DOHH2 (cell line): ENCODE data around the gene CARF.

ENCODE experiments used
- H3F3A ChIP-seq: fragments of 200-600 bp; sonication (generic), shearing (Covaris generic); 2 replicates; pipeline ENCODE4 v1.6.0; 2016; ENCODE audit warnings: antibody characterized with exemption, mild to moderate bottlenecking; ENCODE audit not compliant: control insufficient read depth, insufficient read depth
- H3K27ac ChIP-seq: fragments of 200-600 bp; sonication (generic); 2 replicates; pipeline ENCODE4 v1.5.1; 2014; ENCODE audit warnings: low read depth, mild to moderate bottlenecking, low read length, moderate library complexity
- H3K27me3 ChIP-seq: fragments of 200-600 bp; sonication (generic); 2 replicates; pipeline ENCODE4 v1.6.1; 2014; ENCODE audit warnings: mild to moderate bottlenecking, low read length, mixed read lengths; ENCODE audit not compliant: control insufficient read depth
- H3K36me3 ChIP-seq: fragments of 200-600 bp; sonication (generic); 2 replicates; pipeline ENCODE4 v1.6.1; 2014; ENCODE audit warnings: mild to moderate bottlenecking, low read length, moderate library complexity, mixed read lengths; ENCODE audit not compliant: control insufficient read depth
- H3K4me1 ChIP-seq: fragments of 200-600 bp; sonication (generic); 2 replicates; pipeline ENCODE4 v1.6.1; 2014; ENCODE audit warnings: mild to moderate bottlenecking, low read length, mixed read lengths; ENCODE audit not compliant: control insufficient read depth
- H3K4me2 ChIP-seq: fragments of 200-600 bp; sonication (generic); 2 replicates; pipeline ENCODE4 v1.6.0; 2014; ENCODE audit warnings: mild to moderate bottlenecking, low read length, moderate library complexity
- H3K4me3 ChIP-seq: fragments of 200-600 bp; sonication (generic); 2 replicates; pipeline ENCODE4 v1.5.1; 2014; ENCODE audit warnings: mild to moderate bottlenecking, low read length, mixed read lengths
- H3K79me2 ChIP-seq: fragments of 200-600 bp; sonication (generic); 2 replicates; pipeline ENCODE4 v1.6.1; 2014; ENCODE audit warnings: mild to moderate bottlenecking, low read length, mixed read lengths; ENCODE audit not compliant: control insufficient read depth
- H3K9me2 ChIP-seq: fragments of 200-600 bp; sonication (generic); replicated peaks from 2 replicates; pipeline ENCODE4 v1.6.1; 2014; ENCODE audit warnings: mild to moderate bottlenecking, low read length, mixed read lengths; ENCODE audit not compliant: control insufficient read depth
- H3K9me3 ChIP-seq: fragments of 200-600 bp; sonication (generic); 2 replicates; pipeline ENCODE4 v1.6.1; 2014; ENCODE audit warnings: antibody characterized with exemption, low read length, mixed read lengths; ENCODE audit not compliant: control insufficient read depth, insufficient read depth
- H4K20me1 ChIP-seq: fragments of 200-600 bp; sonication (generic); 2 replicates; pipeline ENCODE4 v1.6.0; 2014; ENCODE audit warnings: low read depth, mild to moderate bottlenecking, antibody characterized with exemption, low read length, moderate library complexity; ENCODE audit not compliant: control insufficient read depth, insufficient read depth
- EZH2phosphoT487 ChIP-seq: fragments of 200-600 bp; sonication (generic); IDR thresholded peaks from 2 replicates; pipeline ENCODE4 v1.6.1; 2017; ENCODE audit warnings: borderline replicate concordance, mild to moderate bottlenecking, antibody characterized with exemption, low read length, moderate library complexity, mixed read lengths
- TF ChIP-seq, protein P1 (sequence below): fragments of 200-600 bp; sonication (generic); IDR thresholded peaks from one replicate; pipeline ENCODE4 v1.5.1; 2014; ENCODE audit warnings: antibody characterized with exemption, mild to moderate bottlenecking, low read depth, low read length; ENCODE audit not compliant: poor library complexity, severe bottlenecking

Gene CARF

GRCh38 chr2:203019142-203019541, 107.1 kb downstream of the CARF start:
- Histone ChIP-seq H3K9me3 (no peaks in the 10 kb centered on the region), H3K27me3 (no peaks in the 10 kb centered on the region), H3K4me3 (no peak overlapping the region), H3K79me2 (no peaks in the 10 kb centered on the region), H3K4me1 (peaks cover 36% of the 10 kb centered on the region), H3K4me2 (0 out of 2 replicates have a peak overlapping the region, but pooled peaks have one; percentile 34), H3K9me2 (no peaks in the 10 kb centered on the region), H3F3A (peaks cover 3% of the 10 kb centered on the region; the same call in 1 of the 2 replicates), H3K27ac (no peak overlapping the region), H3K36me3 (no peaks in the 10 kb centered on the region), H4K20me1 (no peaks in the 10 kb centered on the region)
- no peak for TF ChIP-seq EZH2phosphoT487
- TF ChIP-seq, protein P1, sequence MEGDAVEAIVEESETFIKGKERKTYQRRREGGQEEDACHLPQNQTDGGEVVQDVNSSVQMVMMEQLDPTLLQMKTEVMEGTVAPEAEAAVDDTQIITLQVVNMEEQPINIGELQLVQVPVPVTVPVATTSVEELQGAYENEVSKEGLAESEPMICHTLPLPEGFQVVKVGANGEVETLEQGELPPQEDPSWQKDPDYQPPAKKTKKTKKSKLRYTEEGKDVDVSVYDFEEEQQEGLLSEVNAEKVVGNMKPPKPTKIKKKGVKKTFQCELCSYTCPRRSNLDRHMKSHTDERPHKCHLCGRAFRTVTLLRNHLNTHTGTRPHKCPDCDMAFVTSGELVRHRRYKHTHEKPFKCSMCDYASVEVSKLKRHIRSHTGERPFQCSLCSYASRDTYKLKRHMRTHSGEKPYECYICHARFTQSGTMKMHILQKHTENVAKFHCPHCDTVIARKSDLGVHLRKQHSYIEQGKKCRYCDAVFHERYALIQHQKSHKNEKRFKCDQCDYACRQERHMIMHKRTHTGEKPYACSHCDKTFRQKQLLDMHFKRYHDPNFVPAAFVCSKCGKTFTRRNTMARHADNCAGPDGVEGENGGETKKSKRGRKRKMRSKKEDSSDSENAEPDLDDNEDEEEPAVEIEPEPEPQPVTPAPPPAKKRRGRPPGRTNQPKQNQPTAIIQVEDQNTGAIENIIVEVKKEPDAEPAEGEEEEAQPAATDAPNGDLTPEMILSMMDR = no peak

GRCh38 chr2:203021991-203022390, 109.9 kb downstream of the CARF start:
- no peak overlapping the region for H3K4me2 ChIP-seq
- H3K27ac ChIP-seq = no peak overlapping the region
- no peaks in the 10 kb centered on the region for H4K20me1 ChIP-seq
- no peaks in the 10 kb centered on the region for H3K36me3 ChIP-seq
- no peak overlapping the region for H3K4me3 ChIP-seq
- no peaks in the 10 kb centered on the region for H3K9me2 ChIP-seq
- H3K9me3 ChIP-seq = no peaks in the 10 kb centered on the region
- H3K4me1 ChIP-seq = peaks cover 24% of the 10 kb centered on the region
- no peaks in the 10 kb centered on the region for H3K27me3 ChIP-seq
- no peak for TF ChIP-seq EZH2phosphoT487
- TF ChIP-seq, protein P1 = no peak
- 0 out of 2 replicates have a peak, but pooled peaks cover 3% of the 10 kb centered on the region for H3F3A ChIP-seq
- no peaks in the 10 kb centered on the region for H3K79me2 ChIP-seq

- H3K27ac ChIP-seq = no peak overlapping the region
Observed at GRCh38 chr2:203022751-203023150, 110.7 kb downstream of the CARF start.

More at GRCh38 chr2:203022751-203023150, 110.7 kb downstream of the CARF start:
- no peaks in the 10 kb centered on the region for H3K9me3 ChIP-seq
- TF ChIP-seq, protein P1 = no peak
- TF ChIP-seq EZH2phosphoT487 = no peak
- H3K4me2 ChIP-seq = peak overlapping the region; percentile 61
- H3K36me3 ChIP-seq = no peaks in the 10 kb centered on the region
- no peaks in the 10 kb centered on the region for H3K79me2 ChIP-seq
- H3F3A ChIP-seq = 0 out of 2 replicates have a peak, but pooled peaks cover 3% of the 10 kb centered on the region
- H3K4me1 ChIP-seq = peaks cover 22% of the 10 kb centered on the region
- no peaks in the 10 kb centered on the region for H3K9me2 ChIP-seq
- no peaks in the 10 kb centered on the region for H3K27me3 ChIP-seq
- no peaks in the 10 kb centered on the region for H4K20me1 ChIP-seq
- peak overlapping the region; percentile 48 for H3K4me3 ChIP-seq
